ES-I3 (cell line): ENCODE data around the gene CALML4.
"Not testable (repeated sequence)": the region's sequence is repeated elsewhere in the genome, so short reads cannot be mapped to it uniquely, and the experiment has no call there.

Experiments
- H3K36me3 ChIP-seq: 2 replicates; pipeline ENCODE4 v1.6.1; 2013; ENCODE audit warnings: mild to moderate bottlenecking, low read length, control low read depth, moderate library complexity; ENCODE audit not compliant: insufficient read depth
- H3K4me1 ChIP-seq: 2 replicates; pipeline ENCODE4 v1.6.1; 2013; ENCODE audit warnings: mild to moderate bottlenecking, control low read depth, low read length; ENCODE audit not compliant: insufficient read depth
- H3K9ac ChIP-seq: 2 replicates; pipeline ENCODE4 v1.6.1; 2013; ENCODE audit warnings: low read depth, mild to moderate bottlenecking, low read length, moderate library complexity
- H3K9me3 ChIP-seq: 2 replicates; pipeline ENCODE4 v1.6.1; 2013; ENCODE audit warnings: mild to moderate bottlenecking, low read length, moderate library complexity; ENCODE audit not compliant: control insufficient read depth, insufficient read depth

Gene CALML4

DNA sequence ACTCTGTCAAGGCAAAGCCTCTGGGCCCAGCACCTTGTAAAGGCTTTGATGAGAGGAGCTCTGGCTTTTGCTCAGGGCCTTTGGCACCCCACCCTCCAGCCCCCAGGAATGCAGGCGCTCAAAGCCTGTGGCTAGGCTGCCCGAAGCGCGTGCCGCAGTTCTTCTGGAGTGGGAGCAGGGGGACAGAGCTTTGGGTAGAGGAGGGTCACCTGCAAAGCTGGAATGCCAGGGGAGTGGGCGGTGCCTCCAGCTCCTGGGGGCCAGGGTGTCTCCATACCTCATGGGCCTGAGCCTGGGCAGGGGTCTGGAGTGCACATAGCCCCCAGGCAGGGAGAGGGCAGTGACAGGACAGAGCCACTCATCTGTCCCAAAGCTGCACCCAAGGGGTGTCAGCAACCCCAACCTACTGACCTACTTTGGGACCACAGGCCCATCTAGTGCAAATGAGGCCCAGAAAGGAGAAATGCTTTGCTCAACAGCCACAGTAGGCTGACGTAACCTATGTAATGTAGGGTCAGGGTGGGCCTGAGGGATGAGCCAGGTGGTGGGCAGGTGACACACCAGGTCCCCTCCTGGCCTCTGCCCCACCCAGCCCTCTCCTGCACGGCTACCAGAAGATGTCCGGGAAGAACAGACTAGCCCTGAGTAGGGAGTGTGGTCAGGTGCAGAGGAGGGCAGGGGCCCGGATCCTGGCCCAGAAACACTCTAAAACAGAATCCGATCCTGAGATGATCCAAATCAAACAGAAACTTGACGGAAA lies 2.2 kb upstream of the CALML4 start:
- H3K4me1 ChIP-seq, result peaks cover 22% of the 10 kb centered on the region
- H3K36me3 ChIP-seq, result no peaks in the 10 kb centered on the region
- no peak overlapping the region for H3K9ac ChIP-seq
- H3K9me3 ChIP-seq, result no peaks in the 10 kb centered on the region

DNA sequence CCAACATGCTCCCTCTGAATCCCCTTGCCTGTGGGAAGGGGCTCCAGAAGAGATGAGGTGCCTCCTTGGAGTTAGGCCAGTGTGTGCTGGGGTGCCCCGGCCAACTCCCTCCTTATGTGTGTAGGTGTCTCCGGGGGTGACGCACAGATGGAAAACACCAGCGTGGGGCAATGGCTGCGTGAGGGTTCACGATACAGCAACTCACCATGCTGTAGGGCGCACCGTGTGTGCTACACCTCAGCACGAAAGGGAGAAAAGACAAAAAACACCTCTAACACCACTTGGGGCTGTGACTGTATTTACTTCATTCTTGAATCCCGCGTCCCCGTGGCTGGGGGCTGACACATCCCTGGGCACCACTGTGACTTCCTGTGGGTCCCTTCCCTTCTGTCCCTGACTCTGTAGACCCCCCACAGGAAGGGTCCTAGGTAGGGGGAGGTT lies 1.6 kb upstream of the CALML4 start:
- H3K36me3 ChIP-seq, result no peaks in the 10 kb centered on the region
- H3K4me1 ChIP-seq, result peaks cover 26% of the 10 kb centered on the region
- no peaks in the 10 kb centered on the region for H3K9me3 ChIP-seq
- no peak overlapping the region for H3K9ac ChIP-seq

DNA sequence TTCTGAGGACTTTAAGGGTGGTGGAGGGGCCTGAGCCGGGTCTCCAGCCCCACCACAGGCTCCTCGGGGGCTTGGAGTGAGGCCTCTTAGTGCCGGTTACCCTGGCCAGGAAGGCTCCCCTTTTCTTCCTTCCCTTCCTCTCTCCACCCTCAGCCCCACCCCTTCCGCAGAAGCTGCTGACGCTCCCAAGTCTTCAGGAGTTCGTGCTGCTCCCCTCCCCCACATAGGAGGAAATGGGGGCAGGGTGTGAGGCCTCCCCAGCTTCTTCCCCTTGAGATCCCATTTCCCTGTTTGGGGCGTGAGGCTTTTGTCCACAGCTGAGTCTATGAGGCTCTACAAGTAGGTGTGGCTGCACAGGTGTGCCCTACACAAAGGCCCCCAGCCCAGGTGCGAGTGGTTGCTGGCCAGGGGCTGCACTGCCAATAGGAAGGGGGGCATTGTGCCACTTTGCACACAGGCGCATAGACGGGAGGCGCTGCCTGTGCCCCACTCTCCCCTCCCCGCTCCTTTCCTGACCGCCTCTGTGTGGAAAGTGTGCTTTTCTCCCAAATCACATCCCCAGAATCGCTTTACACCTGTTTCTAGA lies 915 bp upstream of the CALML4 start:
- no peak overlapping the region for H3K9ac ChIP-seq
- H3K4me1 ChIP-seq, result peaks cover 33% of the 10 kb centered on the region
- H3K9me3 ChIP-seq, result no peaks in the 10 kb centered on the region
- H3K36me3 ChIP-seq, result no peaks in the 10 kb centered on the region

DNA sequence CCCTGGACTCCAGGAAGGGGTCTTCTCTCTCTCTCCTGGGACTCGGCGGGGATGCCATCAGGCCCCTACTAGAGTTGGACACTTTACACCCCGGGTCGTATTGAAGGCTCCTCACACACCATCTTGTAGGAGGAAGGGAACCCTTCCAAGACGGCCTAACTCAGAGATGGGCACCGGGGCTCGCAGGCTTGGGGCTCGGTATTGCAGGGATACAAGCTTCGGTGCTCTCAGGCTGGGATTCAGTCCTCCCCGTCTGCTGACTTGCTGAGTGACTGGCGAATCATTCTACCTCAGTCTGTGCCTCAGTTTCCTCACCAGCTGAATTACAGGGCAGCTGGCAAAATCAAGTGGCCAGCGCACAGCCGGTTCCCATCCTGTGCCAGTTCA lies 419 bp upstream of the CALML4 start:
- Histone ChIP-seq H3K9ac (no peak overlapping the region), H3K36me3 (no peaks in the 10 kb centered on the region)

DNA sequence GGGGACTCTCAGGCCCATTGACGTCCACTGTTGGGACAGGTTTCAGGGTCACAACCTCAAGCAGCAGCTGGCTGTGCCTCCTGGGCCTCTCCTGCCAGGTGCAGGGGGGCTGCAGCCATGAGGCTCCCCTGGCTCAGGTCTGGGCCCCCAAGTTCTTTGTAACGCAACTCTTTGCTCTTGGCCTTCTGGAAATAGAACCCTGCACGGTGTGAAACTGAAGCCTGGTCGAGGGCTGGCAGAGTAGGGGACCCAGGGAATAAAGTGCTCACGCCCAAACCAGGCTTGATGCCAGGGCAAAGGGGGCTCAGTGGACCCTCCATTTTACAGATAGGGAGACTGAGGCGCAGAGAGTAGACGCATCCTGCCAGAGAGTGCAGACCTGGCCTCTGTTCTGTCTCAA lies 771 bp downstream of the CALML4 start:
- Histone ChIP-seq H3K9me3 (no peaks in the 10 kb centered on the region), H3K36me3 (no peaks in the 10 kb centered on the region), H3K9ac (no peak overlapping the region), H3K4me1 (peaks cover 33% of the 10 kb centered on the region)

More for the DNA sequence above, 419 bp upstream of the CALML4 start:
- Histone ChIP-seq H3K4me1 (peaks cover 33% of the 10 kb centered on the region), H3K9me3 (no peaks in the 10 kb centered on the region)

DNA sequence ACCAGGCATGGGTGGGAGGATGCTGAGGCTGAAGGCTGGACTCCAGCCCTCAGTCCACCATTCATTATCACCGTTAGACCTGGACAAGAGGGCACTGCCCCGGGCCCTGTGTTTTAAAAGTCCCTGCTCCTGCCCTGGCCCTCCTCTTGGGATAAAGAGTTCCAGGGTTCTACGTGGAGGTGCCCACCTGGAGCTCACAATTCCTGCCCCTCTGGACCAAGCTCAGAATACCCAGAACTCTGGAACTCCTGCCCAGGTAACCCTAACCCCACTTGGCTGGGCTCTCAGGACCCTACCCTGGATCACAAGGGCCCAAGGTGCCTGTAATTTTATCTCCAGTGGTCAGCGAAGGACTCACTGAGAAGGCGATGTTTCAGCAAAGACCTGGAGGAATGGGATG lies 1.2 kb downstream of the CALML4 start:
- Histone ChIP-seq H3K4me1 (peaks cover 33% of the 10 kb centered on the region), H3K9ac (no peak overlapping the region)

DNA sequence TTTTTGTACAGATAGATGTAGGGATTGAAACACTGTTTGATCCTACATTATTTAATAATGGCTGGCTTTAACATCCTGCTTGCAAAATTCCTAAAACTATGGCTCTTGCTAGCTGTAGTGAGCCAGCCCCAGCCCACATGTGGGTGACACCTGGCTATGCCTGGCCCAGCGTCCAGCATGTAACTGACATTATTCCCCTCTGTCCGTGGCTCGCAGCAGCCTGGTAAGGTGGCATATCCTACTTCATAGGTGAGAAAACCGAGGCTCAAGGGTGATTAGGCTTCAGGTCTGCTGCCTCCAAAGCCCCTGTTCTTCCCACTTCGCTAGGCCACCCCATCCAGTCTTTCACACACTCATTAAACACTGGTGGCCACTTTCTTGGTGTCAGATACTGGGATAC lies 1.6 kb downstream of the CALML4 start:
- Histone ChIP-seq H3K36me3 (no peaks in the 10 kb centered on the region), H3K4me1 (peaks cover 33% of the 10 kb centered on the region), H3K9ac (no peak overlapping the region), H3K9me3 (no peaks in the 10 kb centered on the region)

More for the DNA sequence above, 1.2 kb downstream of the CALML4 start:
- Histone ChIP-seq H3K36me3 (no peaks in the 10 kb centered on the region), H3K9me3 (no peaks in the 10 kb centered on the region)

DNA sequence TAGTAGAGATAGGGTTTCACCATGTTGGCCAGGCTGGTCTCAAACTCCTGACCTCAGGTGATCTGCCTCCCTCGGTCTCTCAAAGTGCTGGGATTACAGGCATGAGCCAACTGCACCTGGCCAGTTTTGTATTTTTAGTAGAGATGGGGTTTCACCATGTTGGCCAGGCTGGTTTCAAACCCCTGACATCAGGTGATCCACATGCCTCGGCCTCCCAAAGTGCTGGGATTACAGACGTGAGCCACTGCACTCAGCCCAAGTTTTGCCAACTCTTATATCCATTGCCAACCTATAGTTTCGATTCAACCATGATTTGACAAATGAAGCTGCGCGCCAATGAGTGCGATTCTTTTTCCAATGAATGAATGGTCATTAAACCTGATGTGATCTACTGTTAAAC lies 2.1 kb downstream of the CALML4 start:
- not testable (repeated sequence) for H3K36me3 ChIP-seq, H3K9me3 ChIP-seq, H3K9ac ChIP-seq
- H3K4me1 ChIP-seq, result peaks cover 33% of the 10 kb centered on the region

DNA sequence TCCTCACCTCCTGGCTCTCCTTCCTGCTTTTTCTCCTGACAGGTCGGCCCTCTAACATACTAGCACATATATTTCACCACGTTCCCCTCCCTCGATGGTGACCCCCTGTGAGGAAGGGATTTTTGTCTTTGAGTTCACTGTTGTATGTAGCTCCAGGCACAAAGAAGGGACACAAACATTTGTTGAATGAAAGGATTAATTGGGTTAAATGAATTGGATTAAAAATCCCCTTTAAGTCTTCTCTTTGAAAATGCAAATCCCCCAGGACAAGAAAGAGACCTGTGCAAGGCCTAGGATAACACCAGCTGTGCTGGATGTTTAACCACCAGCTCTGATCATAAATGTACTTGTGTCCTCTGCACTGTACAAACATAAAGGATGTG lies 3.3 kb downstream of the CALML4 start:
- no peaks in the 10 kb centered on the region for H3K9me3 ChIP-seq
- no peak overlapping the region for H3K9ac ChIP-seq
- H3K4me1 ChIP-seq, result peaks cover 31% of the 10 kb centered on the region
- H3K36me3 ChIP-seq, result no peaks in the 10 kb centered on the region

DNA sequence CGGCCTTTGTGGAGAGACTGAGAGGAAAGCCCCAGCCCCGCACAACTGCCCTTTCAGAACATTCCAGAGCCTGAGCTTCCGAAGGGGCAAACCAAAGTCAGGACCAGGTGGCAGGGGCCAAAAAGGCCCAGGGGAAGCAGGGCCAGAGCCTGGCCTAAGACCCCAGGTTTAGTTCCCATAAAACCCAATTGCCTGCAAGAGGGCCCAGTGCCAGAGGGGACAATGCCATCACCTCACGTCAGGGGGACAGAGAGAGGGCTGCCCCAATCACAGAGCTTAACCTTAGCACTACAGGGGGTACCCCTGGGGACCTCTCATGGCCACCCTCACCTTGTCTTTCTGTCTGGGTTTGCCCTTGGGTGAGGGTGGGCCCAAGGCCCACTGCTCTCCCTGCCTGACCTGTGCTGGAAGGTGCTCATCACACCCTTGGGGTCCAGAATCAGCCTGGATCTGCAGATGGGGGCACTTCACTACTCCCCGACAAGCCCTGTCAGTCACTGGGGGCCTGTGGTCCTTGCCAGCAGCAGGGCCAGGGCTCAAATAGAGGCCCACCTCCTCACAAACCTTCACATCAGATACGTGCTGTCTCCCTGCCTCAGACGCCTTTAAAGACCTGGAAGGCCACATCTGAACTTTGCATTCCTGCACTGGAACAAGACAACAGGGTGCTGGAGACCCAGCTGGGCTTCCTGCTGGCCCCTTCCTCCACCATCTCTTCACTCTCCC lies 3.8 kb downstream of the CALML4 start:
- Histone ChIP-seq H3K36me3 (no peaks in the 10 kb centered on the region), H3K9me3 (no peaks in the 10 kb centered on the region), H3K4me1 (peaks cover 25% of the 10 kb centered on the region), H3K9ac (no peak overlapping the region)

DNA sequence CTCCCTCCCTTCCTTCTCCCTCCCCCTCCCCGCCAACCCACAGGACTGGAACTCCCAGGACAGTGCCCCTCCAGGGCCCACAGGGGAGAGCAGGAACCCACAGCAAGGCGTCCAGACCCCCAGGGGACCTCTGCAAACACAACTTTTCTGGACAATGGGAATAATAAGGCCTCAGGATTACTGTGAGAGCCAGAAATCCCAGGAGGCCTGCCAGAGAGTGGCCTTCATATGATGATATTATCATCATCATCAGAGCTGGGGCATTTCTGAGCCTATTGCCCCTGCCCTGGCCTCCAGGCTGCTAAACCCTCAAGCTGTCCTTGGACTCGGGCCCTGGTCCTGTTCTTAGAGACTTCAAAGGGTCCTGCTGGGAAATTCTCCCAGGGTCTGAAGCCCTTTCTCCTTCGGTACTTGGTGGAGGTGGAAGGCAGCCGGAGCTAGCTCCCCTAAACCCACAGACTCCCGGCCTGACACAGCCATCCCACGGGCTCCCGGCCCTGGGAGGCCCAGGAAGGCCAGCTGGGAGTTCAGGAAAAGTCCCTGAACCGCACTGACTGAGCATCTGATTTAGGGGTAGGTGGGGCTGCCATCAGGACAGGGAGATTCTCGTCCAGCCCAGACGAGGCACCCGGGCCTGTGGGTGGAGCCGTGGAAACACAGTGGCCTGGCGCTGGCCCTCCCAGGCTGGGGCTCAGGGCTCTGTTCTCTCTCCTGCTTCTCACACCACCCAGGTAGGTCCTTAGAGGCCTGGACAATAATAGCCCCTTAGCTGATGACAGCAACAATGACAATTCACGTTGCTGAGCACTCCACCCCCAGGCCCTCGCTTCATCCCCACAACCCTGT lies 4.9 kb downstream of the CALML4 start:
- H3K4me1 ChIP-seq, result peaks cover 15% of the 10 kb centered on the region
- H3K9ac ChIP-seq, result no peak overlapping the region
- H3K9me3 ChIP-seq, result no peaks in the 10 kb centered on the region
- H3K36me3 ChIP-seq, result no peaks in the 10 kb centered on the region

DNA sequence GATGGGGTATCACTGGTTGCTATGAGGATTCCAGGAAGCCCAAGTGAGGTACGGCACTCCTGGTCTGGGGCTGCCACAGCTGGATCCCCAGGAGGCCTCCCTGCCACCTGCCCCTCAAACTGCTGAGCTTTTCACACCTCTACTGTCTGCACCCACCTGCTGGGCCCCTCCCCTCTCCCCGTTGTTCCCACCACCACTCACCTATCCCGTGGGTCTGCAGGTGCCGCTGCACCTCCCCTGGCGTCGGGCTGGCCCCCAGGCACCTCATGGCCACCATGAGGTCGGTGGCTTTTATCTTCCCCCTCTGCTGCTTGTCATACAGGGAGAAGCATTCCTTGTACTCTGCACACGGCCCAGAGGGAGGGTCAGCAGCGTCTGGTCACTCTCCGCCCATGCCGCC lies 5.8 kb downstream of the CALML4 start:
- no peaks in the 10 kb centered on the region for H3K36me3 ChIP-seq
- H3K9ac ChIP-seq, result no peak overlapping the region
- peaks cover 11% of the 10 kb centered on the region for H3K4me1 ChIP-seq
- no peaks in the 10 kb centered on the region for H3K9me3 ChIP-seq

DNA sequence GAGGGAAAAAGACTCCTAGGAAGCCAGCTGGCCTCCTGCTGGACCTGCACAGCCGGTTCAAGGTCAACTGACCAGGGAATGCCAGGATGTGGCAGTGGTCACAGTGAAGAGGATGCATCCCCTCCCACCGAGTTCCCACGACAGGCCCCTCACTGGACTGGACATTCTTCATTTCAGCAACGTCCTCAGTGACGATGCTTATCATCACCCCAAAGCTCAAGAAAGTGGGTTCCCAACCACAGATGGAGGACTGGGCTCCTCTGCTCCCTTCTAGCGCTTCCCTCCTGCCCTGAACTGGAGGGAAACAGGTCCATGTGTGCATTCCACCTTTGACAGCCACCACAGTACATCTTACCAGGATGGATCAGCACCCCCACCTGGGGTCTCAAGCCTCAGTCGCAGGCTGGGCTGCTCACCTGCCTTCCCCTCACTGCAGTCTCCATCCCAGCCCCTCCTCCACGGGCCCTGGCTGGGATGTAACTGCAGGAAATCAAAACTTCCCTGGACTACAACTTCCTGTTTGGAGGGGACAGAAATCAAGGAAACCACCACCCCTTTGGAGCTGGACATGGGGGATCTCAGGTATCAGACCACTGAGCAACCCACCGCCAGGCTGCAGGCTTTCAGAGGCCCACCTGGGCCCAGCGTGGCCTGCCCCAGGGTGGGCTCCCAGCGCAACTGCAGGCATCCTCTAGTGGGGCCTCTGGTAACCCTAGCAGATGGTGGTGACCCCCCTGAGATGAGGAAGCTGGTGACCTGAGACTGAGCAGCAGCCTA lies 7.3 kb downstream of the CALML4 start:
- H3K9ac ChIP-seq, result no peak overlapping the region
- H3K36me3 ChIP-seq, result no peaks in the 10 kb centered on the region
- peaks cover 11% of the 10 kb centered on the region for H3K4me1 ChIP-seq
- H3K9me3 ChIP-seq, result no peaks in the 10 kb centered on the region

DNA sequence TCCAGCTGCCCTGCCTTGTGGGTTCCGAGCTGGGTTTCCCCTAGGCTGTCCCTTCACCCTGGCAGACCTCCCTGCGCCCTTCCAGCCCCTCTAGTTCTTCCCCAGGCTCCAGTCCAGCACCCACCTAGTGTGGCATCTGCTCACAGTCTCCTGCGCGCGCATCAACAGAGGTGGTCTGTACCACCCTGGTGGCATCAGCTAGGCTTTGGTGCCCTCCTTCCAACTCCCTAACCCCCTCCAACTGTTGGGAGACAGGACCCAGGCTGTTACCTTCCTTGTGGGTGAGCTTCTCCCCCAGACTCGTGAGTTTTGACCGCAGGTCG lies 8.0 kb downstream of the CALML4 start:
- Histone ChIP-seq H3K9ac (no peak overlapping the region), H3K4me1 (peaks cover 11% of the 10 kb centered on the region), H3K36me3 (no peaks in the 10 kb centered on the region), H3K9me3 (no peaks in the 10 kb centered on the region)
